Sigmoid colon (tissue), 4 donors: ENCODE data around the gene FOLR2.

Experiments used
- EP300 ChIP-seq, 4 donors: sonication (generic); formaldehyde crosslinking; IDR thresholded peaks; one replicate each; pipeline ENCODE4 v1.6.1; 2017; ENCODE audit warnings: antibody characterized with exemption in 4 of 4
- POLR2A ChIP-seq, 2 donors: fragments of 450-650 bp; IDR thresholded peaks; one replicate each; pipeline ENCODE4 v1.6.1; 2016; ENCODE audit warnings: antibody characterized with exemption in 2 of 2, mild to moderate bottlenecking in 2 of 2, moderate library complexity in 2 of 2
- POLR2AphosphoS5 ChIP-seq, 4 donors: sonication (generic); formaldehyde crosslinking; IDR thresholded peaks; one replicate each; pipeline ENCODE4 v1.6.1; 2017; ENCODE audit warnings: antibody characterized with exemption in 4 of 4
- TF ChIP-seq, protein P1 (sequence below), 4 experiments: fragments of 450-650 bp in 3 of 4; fragments of 200-600 bp in 1 of 4; IDR thresholded peaks; one replicate each; pipeline ENCODE4 v1.5.1; 2016 to 2019; ENCODE audit warnings: antibody characterized with exemption in 4 of 4, mild to moderate bottlenecking in 3 of 4, moderate library complexity in 2 of 4

DNA sequence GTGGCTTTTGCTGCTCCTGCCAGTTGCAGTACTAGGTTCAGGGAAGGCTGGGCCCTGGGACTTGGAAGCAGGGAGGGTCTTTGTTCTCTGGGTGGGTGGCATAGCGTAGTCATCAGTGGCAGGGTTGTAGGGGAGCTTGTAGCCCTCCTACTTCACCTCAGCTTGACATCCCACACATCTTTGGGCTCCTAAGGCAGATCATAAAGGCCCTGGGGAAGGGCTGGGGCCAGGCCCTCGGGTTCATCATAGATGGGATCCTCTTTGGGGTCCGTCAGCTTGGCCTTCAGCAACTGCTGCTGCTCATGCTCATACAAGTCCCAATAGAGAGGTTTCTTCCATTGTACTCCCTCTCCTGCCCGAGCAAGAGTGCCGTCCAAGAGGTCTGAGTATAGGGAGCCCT, 33.4 kb downstream of the FOLR2 start:
- TF ChIP-seq POLR2A (IDR thresholded peaks at IDR 0.05) (no peak), POLR2AphosphoS5 (IDR thresholded peaks at IDR 0.05) (no peak), EP300 (IDR thresholded peaks at IDR 0.05) (no peak)
- TF ChIP-seq, protein P1, sequence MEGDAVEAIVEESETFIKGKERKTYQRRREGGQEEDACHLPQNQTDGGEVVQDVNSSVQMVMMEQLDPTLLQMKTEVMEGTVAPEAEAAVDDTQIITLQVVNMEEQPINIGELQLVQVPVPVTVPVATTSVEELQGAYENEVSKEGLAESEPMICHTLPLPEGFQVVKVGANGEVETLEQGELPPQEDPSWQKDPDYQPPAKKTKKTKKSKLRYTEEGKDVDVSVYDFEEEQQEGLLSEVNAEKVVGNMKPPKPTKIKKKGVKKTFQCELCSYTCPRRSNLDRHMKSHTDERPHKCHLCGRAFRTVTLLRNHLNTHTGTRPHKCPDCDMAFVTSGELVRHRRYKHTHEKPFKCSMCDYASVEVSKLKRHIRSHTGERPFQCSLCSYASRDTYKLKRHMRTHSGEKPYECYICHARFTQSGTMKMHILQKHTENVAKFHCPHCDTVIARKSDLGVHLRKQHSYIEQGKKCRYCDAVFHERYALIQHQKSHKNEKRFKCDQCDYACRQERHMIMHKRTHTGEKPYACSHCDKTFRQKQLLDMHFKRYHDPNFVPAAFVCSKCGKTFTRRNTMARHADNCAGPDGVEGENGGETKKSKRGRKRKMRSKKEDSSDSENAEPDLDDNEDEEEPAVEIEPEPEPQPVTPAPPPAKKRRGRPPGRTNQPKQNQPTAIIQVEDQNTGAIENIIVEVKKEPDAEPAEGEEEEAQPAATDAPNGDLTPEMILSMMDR (IDR thresholded peaks at IDR 0.05), result no peak
